Astrocyte (in vitro differentiated cells and primary cell): ENCODE measurements around the gene CFAP65. TPM values are rescaled to one million over a fixed set of nuclear protein-coding genes. Genes with fewer than 3 reads are reported as not detected.
A peak's percentile ranks its signal among the peaks of the same experiment; 100 is the strongest.

ENCODE experiments used
- DNase-seq: peaks from one replicate; pipeline ENCODE4 v3.0.0-alpha.2; 2010; ENCODE audit warnings: low read depth
- FAIRE-seq: peaks from 2 replicates; lab custom pipeline; 2011; peaks lifted over from hg19 to GRCh38; lab: Jason Lieb, UNC
- H2AFZ ChIP-seq: 2 replicates; pipeline ENCODE4 v1.6.0; 2012; ENCODE audit warnings: low read depth, low read length, inconsistent platforms
- H3K27ac ChIP-seq: 2 replicates; pipeline ENCODE4 v1.5.1; 2011; ENCODE audit warnings: low read depth, low read length, inconsistent platforms
- H3K27me3 ChIP-seq: 2 replicates; pipeline ENCODE4 v1.6.0; 2011; ENCODE audit warnings: low read length, inconsistent platforms; ENCODE audit not compliant: insufficient read depth
- H3K36me3 ChIP-seq: 2 replicates; pipeline ENCODE4 v1.5.1; 2011; ENCODE audit warnings: low read length, inconsistent platforms; ENCODE audit not compliant: insufficient read depth
- H3K4me1 ChIP-seq: 2 replicates; pipeline ENCODE4 v1.5.1; 2011; ENCODE audit warnings: low read length, inconsistent platforms; ENCODE audit not compliant: insufficient read depth
- H3K4me2 ChIP-seq: 2 replicates; pipeline ENCODE4 v1.6.0; 2012; ENCODE audit warnings: low read length, inconsistent platforms
- H3K4me3 ChIP-seq: 2 replicates; pipeline ENCODE4 v1.5.1; 2011; ENCODE audit warnings: low read depth, mild to moderate bottlenecking, low read length, inconsistent platforms; ENCODE audit not compliant: insufficient read depth
- H3K79me2 ChIP-seq: 2 replicates; pipeline ENCODE4 v1.6.0; 2012; ENCODE audit warnings: mild to moderate bottlenecking, low read length, inconsistent platforms; ENCODE audit not compliant: insufficient read depth
- H3K9ac ChIP-seq: 2 replicates; pipeline ENCODE4 v1.6.0; 2012; ENCODE audit warnings: mild to moderate bottlenecking, low read length, inconsistent platforms
- H3K9me3 ChIP-seq: 2 replicates; pipeline ENCODE4 v1.5.1; 2012; ENCODE audit warnings: low read depth, mild to moderate bottlenecking, low read length, inconsistent platforms; ENCODE audit not compliant: insufficient read depth
- H4K20me1 ChIP-seq: 2 replicates; pipeline ENCODE4 v1.6.0; 2012; ENCODE audit warnings: low read length, inconsistent platforms; ENCODE audit not compliant: insufficient read depth
- H3K27ac Mint-ChIP-seq: one replicate; pipeline ENCODE4 v1.8.0; 2021; ENCODE audit warnings: mild to moderate bottlenecking, mixed read lengths; ENCODE audit not compliant: unreplicated experiment
- H3K27me3 Mint-ChIP-seq: one replicate; pipeline ENCODE4 v1.8.0; 2021; ENCODE audit warnings: low read depth, mixed read lengths; ENCODE audit not compliant: unreplicated experiment
- H3K36me3 Mint-ChIP-seq: one replicate; pipeline ENCODE4 v1.8.0; 2021; ENCODE audit warnings: low read depth, mixed read lengths; ENCODE audit not compliant: unreplicated experiment
- H3K4me1 Mint-ChIP-seq: one replicate; pipeline ENCODE4 v1.8.0; 2021; ENCODE audit warnings: low read depth, mixed read lengths; ENCODE audit not compliant: unreplicated experiment
- H3K4me3 Mint-ChIP-seq: one replicate; pipeline ENCODE4 v1.8.0; 2021; ENCODE audit warnings: mild to moderate bottlenecking, moderate library complexity, mixed read lengths; ENCODE audit not compliant: unreplicated experiment
- H3K9me3 Mint-ChIP-seq: one replicate; pipeline ENCODE4 v1.8.0; 2021; ENCODE audit warnings: mild to moderate bottlenecking, mixed read lengths; ENCODE audit not compliant: unreplicated experiment
- CTCF ChIP-seq: IDR thresholded peaks from 2 replicates; pipeline ENCODE4 v1.5.1; 2011; ENCODE audit warnings: low read depth, mild to moderate bottlenecking, inconsistent platforms, low read length, moderate library complexity; ENCODE audit not compliant: insufficient read depth
- EZH2 ChIP-seq: IDR thresholded peaks from 2 replicates; pipeline ENCODE4 v1.6.1; 2012; ENCODE audit warnings: mild to moderate bottlenecking, low read length, inconsistent platforms; ENCODE audit not compliant: insufficient read depth
- total RNA-seq: library from RNA; stranded (reverse); gene quantifications from 2 replicates; pipeline ENCODE4 v1.2.1, GENCODE V29; 2021

Gene CFAP65
- total RNA-seq, 1 donor from 2014 or later, result 0.27 TPM

GRCh38 chr2:219059375-219059724, 18.0 kb upstream of the CFAP65 start:
- no peaks in the 10 kb centered on the region for H3K4me1 Mint-ChIP-seq
- Histone ChIP-seq H3K27ac (no peak overlapping the region), H3K4me1 (peaks cover 17% of the 10 kb centered on the region), H3K4me2 (no peak overlapping the region), H2AFZ (no peak overlapping the region), H3K9ac (no peak overlapping the region), H3K79me2 (no peaks in the 10 kb centered on the region), H3K9me3 (no peaks in the 10 kb centered on the region), H3K27me3 (peaks cover 70% of the 10 kb centered on the region), H3K36me3 (no peaks in the 10 kb centered on the region), H4K20me1 (peaks cover 15% of the 10 kb centered on the region), H3K4me3 (no peak overlapping the region)
- H3K4me3 Mint-ChIP-seq, result no peak overlapping the region
- no peak for FAIRE-seq
- H3K36me3 Mint-ChIP-seq, result no peaks in the 10 kb centered on the region
- DNase-seq, result no peak
- H3K9me3 Mint-ChIP-seq, result no peaks in the 10 kb centered on the region
- TF ChIP-seq CTCF, result no peak
- TF ChIP-seq EZH2, result no peak
- peaks cover 80% of the 10 kb centered on the region for H3K27me3 Mint-ChIP-seq
- H3K27ac Mint-ChIP-seq, result no peak overlapping the region

GRCh38 chr2:219058541-219059374, 17.4 kb upstream of the CFAP65 start:
- peaks cover 13% of the 10 kb centered on the region for H4K20me1 ChIP-seq
- no peak overlapping the region for H3K9ac ChIP-seq
- no peak overlapping the region for H3K4me3 Mint-ChIP-seq
- H3K4me1 Mint-ChIP-seq, result no peaks in the 10 kb centered on the region
- H3K36me3 Mint-ChIP-seq, result no peaks in the 10 kb centered on the region
- no peak for TF ChIP-seq EZH2
- no peak overlapping the region for H3K4me2 ChIP-seq
- H3K27me3 Mint-ChIP-seq, result peaks cover 81% of the 10 kb centered on the region
- FAIRE-seq (no peak), DNase-seq (no peak)
- no peaks in the 10 kb centered on the region for H3K9me3 Mint-ChIP-seq
- peaks cover 17% of the 10 kb centered on the region for H3K4me1 ChIP-seq
- no peak overlapping the region for H2AFZ ChIP-seq
- no peak overlapping the region for H3K4me3 ChIP-seq
- H3K27me3 ChIP-seq, result peaks cover 76% of the 10 kb centered on the region
- H3K27ac ChIP-seq, result no peak overlapping the region
- no peaks in the 10 kb centered on the region for H3K36me3 ChIP-seq
- no peaks in the 10 kb centered on the region for H3K79me2 ChIP-seq
- H3K27ac Mint-ChIP-seq, result no peak overlapping the region
- no peaks in the 10 kb centered on the region for H3K9me3 ChIP-seq

- Histone ChIP-seq H3K79me2 (no peaks in the 10 kb centered on the region), H3K27me3 (peaks cover 68% of the 10 kb centered on the region), H3K4me1 (peaks cover 17% of the 10 kb centered on the region), H3K4me3 (no peak overlapping the region), H4K20me1 (peaks cover 13% of the 10 kb centered on the region), H3K9ac (no peak overlapping the region), H2AFZ (peak overlapping the region; percentile 26), H3K27ac (no peak overlapping the region), H3K4me2 (peak overlapping the region; percentile 70), H3K36me3 (no peaks in the 10 kb centered on the region), H3K9me3 (no peaks in the 10 kb centered on the region)
- TF ChIP-seq CTCF (peak; percentile 39), EZH2 (peak; percentile 99)
- peak; percentile 16 for DNase-seq
- Mint-ChIP-seq H3K4me1 (no peaks in the 10 kb centered on the region), H3K9me3 (no peaks in the 10 kb centered on the region), H3K36me3 (no peaks in the 10 kb centered on the region), H3K27ac (no peak overlapping the region), H3K27me3 (peaks cover 80% of the 10 kb centered on the region), H3K4me3 (no peak overlapping the region)
- FAIRE-seq, result no peak
Observed at GRCh38 chr2:219057709-219058540, 16.6 kb upstream of the CFAP65 start.
